Esophagus squamous epithelium (tissue), 5 donors: ENCODE results near the gene KSR2. TPM values are rescaled to one million over a fixed set of nuclear protein-coding genes. Genes with fewer than 3 reads are reported as not detected.
A peak's percentile ranks its signal among the peaks of the same experiment; 100 is the strongest.

ENCODE experiments used
- DNase-seq: peaks from one replicate; lab custom pipeline; 2025; lab: John Stamatoyannopoulos, UW
- H3K27ac ChIP-seq, 4 donors: fragments of 200-600 bp; sonication (generic); one replicate each; pipeline ENCODE4 v1.5.1; 2016 to 2019; ENCODE audit warnings: mild to moderate bottlenecking in 1 of 4
- H3K27me3 ChIP-seq, 4 donors: fragments of 200-600 bp; sonication (generic); 1 replicate in 3 of 4; 2 replicates in 1 of 4; pipeline versions ENCODE4 v1.5.1 to v1.6.0; 2017 to 2021; ENCODE audit warnings: antibody characterized with exemption in 1 of 4
- H3K36me3 ChIP-seq, 3 donors: fragments of 200-600 bp; sonication (generic); one replicate each; pipeline ENCODE4 v1.5.1; 2016 to 2019
- H3K4me1 ChIP-seq, 3 donors: fragments of 200-600 bp; sonication (generic); one replicate each; pipeline ENCODE4 v1.5.1; 2017 to 2019
- H3K4me3 ChIP-seq, 4 donors: fragments of 200-600 bp; sonication (generic); 1 replicate in 3 of 4; 2 replicates in 1 of 4; pipeline ENCODE4 v1.5.1; 2016 to 2019; ENCODE audit warnings: mild to moderate bottlenecking in 2 of 4, moderate library complexity in 1 of 4
- H3K9me3 ChIP-seq, 3 donors: fragments of 200-600 bp; sonication (generic); one replicate each; pipeline ENCODE4 v1.5.1; 2016 to 2019
- CTCF ChIP-seq, 6 experiments: fragments of 450-650 bp in 4 of 6; fragments of 200-600 bp in 2 of 6; sonication (generic) in 2 of 6; IDR thresholded peaks; one replicate each; pipeline ENCODE4 v1.5.1; 2016 to 2019; ENCODE audit warnings: antibody characterized with exemption in 6 of 6, mild to moderate bottlenecking in 4 of 6, moderate library complexity in 4 of 6
- POLR2A ChIP-seq, 4 donors: fragments of 450-650 bp; IDR thresholded peaks; one replicate each; pipeline ENCODE4 v1.6.1; 2017; ENCODE audit warnings: antibody characterized with exemption in 4 of 4, mild to moderate bottlenecking in 4 of 4, moderate library complexity in 3 of 4
- WGBS, 2 donors: methylation state at CpG; one replicate each; pipeline ENCODE4 v1.1.5; 2018; 5-methylcytosine and 5-hydroxymethylcytosine counted together
- intact Hi-C: fragments of 100-400 bp; cut with DNase I; formaldehyde crosslinking; loops from one replicate; pipeline ENCODE4 v1.15.0; 2022
- total RNA-seq, 4 donors: library from RNA; depleted of rRNA; stranded (reverse); fragments of >200 nt; gene quantifications; one replicate each; pipeline ENCODE4 v1.1.0, GENCODE V29; 2016
- donor health status: DM: yes; HTN: yes; CAD: no.

Gene KSR2
- total RNA-seq, 4 donors from 2014 or later: under 0.01 to 0.13 (median 0.03) TPM

- WGBS, 2 donors: 66 to 70% methylated on average over 3 of the region's 3 CpGs
- no peak for DNase-seq
- intact Hi-C loops: loop anchor here (10.0 kb wide), 1 partner anchor 244 kb away; no protein-coding TSS in a partner anchor
- H3K9me3 ChIP-seq: no peaks in the 10 kb centered on the region
- H3K27ac ChIP-seq: no peak overlapping the region
- no peak overlapping the region for H3K4me3 ChIP-seq
- H3K4me1 ChIP-seq: peaks cover 0 to 4% (median 0%) of the 10 kb centered on the region in 3 donors
- H3K27me3 ChIP-seq: peaks cover 0 to 27% (median 0%) of the 10 kb centered on the region in 4 donors
- H3K36me3 ChIP-seq: no peaks in the 10 kb centered on the region
- no peak for TF ChIP-seq CTCF (IDR thresholded peaks at IDR 0.05)
- TF ChIP-seq POLR2A (IDR thresholded peaks at IDR 0.05): no peak
Measured at GRCh38 chr12:117590386-117590785, 378.4 kb downstream of the KSR2 start.

GRCh38 chr12:117589021-117589420 is 379.8 kb downstream of the KSR2 start:
- no peak for TF ChIP-seq CTCF (IDR thresholded peaks at IDR 0.05)
- Histone ChIP-seq H3K4me1 (peaks cover 0 to 7% (median 4%) of the 10 kb centered on the region in 3 donors), H3K36me3 (no peaks in the 10 kb centered on the region), H3K4me3 (no peak overlapping the region), H3K27me3 (peaks cover 0 to 27% (median 0%) of the 10 kb centered on the region in 4 donors), H3K9me3 (no peaks in the 10 kb centered on the region), H3K27ac (no peak overlapping the region)
- intact Hi-C loops: loop anchor here (5.0 to 10.0 kb wide), 2 partner anchors 222 to 354 kb away; no protein-coding TSS in a partner anchor
- no peak for DNase-seq
- WGBS, 2 donors: 88 to 95% methylated on average over 1 of the region's 1 CpG

- intact Hi-C loops: loop anchor here (5.0 to 10.0 kb wide), 2 partner anchors 220 to 353 kb away; no protein-coding TSS in a partner anchor
Measured at GRCh38 chr12:117587631-117588287, 381.0 kb downstream of the KSR2 start.

GRCh38 chr12:117583677-117584225 is 385.0 kb downstream of the KSR2 start:
- Histone ChIP-seq H3K36me3 (no peaks in the 10 kb centered on the region), H3K4me3 (peak overlapping the region in 1 of 4 donors; percentile 18), H3K9me3 (no peaks in the 10 kb centered on the region), H3K27ac (no peak overlapping the region), H3K4me1 (peaks cover 0 to 25% (median 10%) of the 10 kb centered on the region in 3 donors), H3K27me3 (peaks cover 0 to 32% (median 0%) of the 10 kb centered on the region in 4 donors)
- TF ChIP-seq CTCF (IDR thresholded peaks at IDR 0.05): no peak
- TF ChIP-seq POLR2A (IDR thresholded peaks at IDR 0.05): no peak
- 7 to 11% methylated on average over 10 to 12 of the region's 12 CpGs for whole genome bisulfite sequencing, 2 donors
- DNase-seq: no peak
- intact Hi-C loops: loop anchor here (10.0 kb wide), 1 partner anchor 349 kb away; no protein-coding TSS in a partner anchor

More at GRCh38 chr12:117587631-117588287, 381.0 kb downstream of the KSR2 start:
- DNase-seq: no peak
- 15 to 28% methylated on average over 10 to 12 of the region's 12 CpGs for WGBS, 2 donors
- Histone ChIP-seq H3K36me3 (no peaks in the 10 kb centered on the region), H3K4me1 (peaks cover 0 to 17% (median 10%) of the 10 kb centered on the region in 3 donors), H3K27me3 (peaks cover 0 to 29% (median 0%) of the 10 kb centered on the region in 4 donors), H3K4me3 (no peak overlapping the region), H3K27ac (no peak overlapping the region), H3K9me3 (no peaks in the 10 kb centered on the region)
- TF ChIP-seq POLR2A (IDR thresholded peaks at IDR 0.05) (no peak), CTCF (IDR thresholded peaks at IDR 0.05) (peak; percentile 49 to 83 (median 76))

- H3K27me3 ChIP-seq: peaks cover 0 to 32% (median 0%) of the 10 kb centered on the region in 4 donors
- intact Hi-C loops: loop anchor here (10.0 kb wide), 1 partner anchor 348 kb away; no protein-coding TSS in a partner anchor
- no peaks in the 10 kb centered on the region for H3K9me3 ChIP-seq
- WGBS, 2 donors: 64 to 86% methylated on average over 2 of the region's 2 CpGs
- TF ChIP-seq CTCF (IDR thresholded peaks at IDR 0.05) (no peak), POLR2A (IDR thresholded peaks at IDR 0.05) (no peak)
- H3K27ac ChIP-seq: no peak overlapping the region
- H3K4me1 ChIP-seq: peaks cover 0 to 25% (median 10%) of the 10 kb centered on the region in 3 donors
- no peak overlapping the region for H3K4me3 ChIP-seq
- no peaks in the 10 kb centered on the region for H3K36me3 ChIP-seq
- no peak for DNase-seq
Measured at GRCh38 chr12:117583092-117583491, 385.7 kb downstream of the KSR2 start.
